Measurements from ENCODE around the gene CEP85L. TPM values are rescaled to one million over a fixed set of nuclear protein-coding genes. Genes with fewer than 3 reads are reported as not detected.

Gene CEP85L
- total and polyA plus RNA-seq, 10 of the 15 experiments (the other 5 are each of a cell fraction or from before 2014, with no cell fraction given) = 1.8 to 10.9 (median 7.1) TPM

- ChIA-PET CTCF (interaction anchor here (0.8 to 1.7 kb wide), 3 partner anchors 18 to 33 kb away, joined by 3 to 5 read pairs (median 5); no protein-coding TSS in a partner anchor), SMC1A (ENCODE audit: uncharacterized antibody, unreplicated experiment) (interaction anchor here (0.9 kb wide), 1 partner anchor 22 kb away, joined by 3 read pairs; no protein-coding TSS in a partner anchor), POLR2A (no interaction called here), RAD21 (ENCODE audit: unreplicated experiment) (interaction anchor here (1.0 kb wide), 1 partner anchor 41 kb away, joined by 3 read pairs; no protein-coding TSS in a partner anchor)
- no peak overlapping the region for H3K9ac ChIP-seq (ENCODE audit: control insufficient read depth, insufficient read depth, low read length)
- ATAC-seq (no peak), DNase-seq (ENCODE audit: low read depth, low spot score) (no peak), FAIRE-seq (no peak)
- H3K4me3 ChIP-seq = no peak overlapping the region
- H3K9me3 ChIP-seq (replicated peaks; ENCODE audit: control insufficient read depth, insufficient read depth, low read length) = no peaks in the 10 kb centered on the region; the same call in 1 of the 3 replicates
- 97% methylated on average over 2 of the region's 2 CpGs for WGBS (ENCODE audit: insufficient coverage, insufficient replicate concordance, low lambda C conversion rate, missing lambda C conversion rate)
- in situ Hi-C loops (cut with MboI) (no loop called here), intact Hi-C loops (cut with micrococcal nuclease; ENCODE audit: unreplicated experiment) (no loop called here)
- no peak overlapping the region for H3K4me2 ChIP-seq (ENCODE audit: control insufficient read depth, insufficient read depth)
- TF ChIP-seq ZNF687 (IDR thresholded peaks at IDR 0.05) (no peak), CBX5 (IDR thresholded peaks at IDR 0.05; ENCODE audit: low read depth) (no peak), FOS (IDR thresholded peaks at IDR 0.05; ENCODE audit: borderline replicate concordance, extremely low read depth, insufficient read length) (no peak), TCF7 (IDR thresholded peaks at IDR 0.05; ENCODE audit: borderline replicate concordance) (no peak), IRF4 (IDR thresholded peaks at IDR 0.05; ENCODE audit: low read depth, low read length) (no peak), STAT1 (conservative IDR thresholded peaks at IDR 0.05) (no peak), CBFB (IDR thresholded peaks at IDR 0.05; ENCODE audit: low read depth) (no peak), CEBPB (IDR thresholded peaks at IDR 0.05; ENCODE audit: borderline replicate concordance in 1 of 2, low read depth in 2 of 2, low read length in 2 of 2) (no peak), PAX8 (IDR thresholded peaks at IDR 0.05) (no peak), HCFC1 (IDR thresholded peaks at IDR 0.05; ENCODE audit: low read length) (no peak)
- TF ChIP-seq, protein P1, sequence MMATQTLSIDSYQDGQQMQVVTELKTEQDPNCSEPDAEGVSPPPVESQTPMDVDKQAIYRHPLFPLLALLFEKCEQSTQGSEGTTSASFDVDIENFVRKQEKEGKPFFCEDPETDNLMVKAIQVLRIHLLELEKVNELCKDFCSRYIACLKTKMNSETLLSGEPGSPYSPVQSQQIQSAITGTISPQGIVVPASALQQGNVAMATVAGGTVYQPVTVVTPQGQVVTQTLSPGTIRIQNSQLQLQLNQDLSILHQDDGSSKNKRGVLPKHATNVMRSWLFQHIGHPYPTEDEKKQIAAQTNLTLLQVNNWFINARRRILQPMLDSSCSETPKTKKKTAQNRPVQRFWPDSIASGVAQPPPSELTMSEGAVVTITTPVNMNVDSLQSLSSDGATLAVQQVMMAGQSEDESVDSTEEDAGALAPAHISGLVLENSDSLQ (IDR thresholded peaks at IDR 0.05) = no peak
- no peaks in the 10 kb centered on the region for H4K20me1 ChIP-seq (ENCODE audit: control insufficient read depth, insufficient read depth)
- no peaks in the 10 kb centered on the region for H3K27me3 ChIP-seq (replicated peaks in 1 of 2; ENCODE audit: control insufficient read depth in 2 of 2, insufficient read depth in 2 of 2, low read length in 1 of 2)
- BruUV-seq (replicated peaks) = no TSS peak
- H3K4me1 ChIP-seq (ENCODE audit: control insufficient read depth, insufficient read depth, low read length) = no peaks in the 10 kb centered on the region
- H3K36me3 ChIP-seq (ENCODE audit: control insufficient read depth in 2 of 2, insufficient read depth in 2 of 2, low read length in 1 of 2) = no peaks in the 10 kb centered on the region
- H2AFZ ChIP-seq (ENCODE audit: control insufficient read depth, low read depth, low read length) = no peak overlapping the region
- H3K27ac ChIP-seq (ENCODE audit: control insufficient read depth, insufficient read depth) = no peak overlapping the region
- H3K79me2 ChIP-seq (ENCODE audit: control insufficient read depth, insufficient read depth, low read length) = no peaks in the 10 kb centered on the region
These were observed 53.1 kb downstream of the CEP85L start for GRCh38 chr6:118598324-118598723.

All from GM12878 (cell line).